Transverse colon (tissue), 4 donors: ENCODE measurements around the gene FBLN7.

Experiments used
- EP300 ChIP-seq: sonication (generic); formaldehyde crosslinking; IDR thresholded peaks from one replicate; pipeline ENCODE4 v1.6.1; 2017; ENCODE audit warnings: antibody characterized with exemption, low read depth
- POLR2A ChIP-seq: fragments of 450-650 bp; IDR thresholded peaks from one replicate; pipeline ENCODE4 v1.6.1; 2016; ENCODE audit warnings: antibody characterized with exemption, mild to moderate bottlenecking, moderate library complexity
- POLR2AphosphoS5 ChIP-seq, 3 donors: sonication (generic); formaldehyde crosslinking; IDR thresholded peaks; one replicate each; pipeline ENCODE4 v1.6.1; 2016; ENCODE audit warnings: antibody characterized with exemption in 3 of 3
- TF ChIP-seq, protein P1 (sequence below), 5 experiments: fragments of 200-600 bp in 3 of 5; fragments of 450-650 bp in 2 of 5; sonication (generic) in 3 of 5; IDR thresholded peaks; 1 replicate in 2 of 5; 2 replicates in 3 of 5; pipeline ENCODE4 v1.5.1; 2016 to 2017; ENCODE audit warnings: antibody characterized with exemption in 5 of 5, inconsistent platforms in 3 of 5, mild to moderate bottlenecking in 2 of 5, moderate library complexity in 1 of 5

DNA sequence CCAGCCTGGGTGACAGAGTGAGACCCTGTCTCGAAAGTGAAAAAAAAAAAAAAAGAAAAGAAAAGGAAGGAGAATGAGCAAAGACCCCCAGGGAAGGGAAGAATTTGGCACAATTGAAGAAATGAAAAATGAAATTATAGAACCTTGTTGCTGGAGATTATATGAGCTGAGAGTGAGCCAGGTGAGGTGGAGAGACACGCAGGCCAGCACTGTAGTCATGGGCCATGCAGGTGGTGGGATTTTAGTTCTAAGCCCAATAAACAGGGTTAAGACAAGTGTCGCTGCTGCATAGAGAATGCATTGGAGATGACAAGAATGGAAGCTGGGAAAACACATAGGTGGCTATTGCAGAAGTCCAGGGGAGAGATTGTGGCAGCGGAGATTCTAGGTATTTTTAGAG, 32.3 kb downstream of the FBLN7 start:
- TF ChIP-seq, protein P1, sequence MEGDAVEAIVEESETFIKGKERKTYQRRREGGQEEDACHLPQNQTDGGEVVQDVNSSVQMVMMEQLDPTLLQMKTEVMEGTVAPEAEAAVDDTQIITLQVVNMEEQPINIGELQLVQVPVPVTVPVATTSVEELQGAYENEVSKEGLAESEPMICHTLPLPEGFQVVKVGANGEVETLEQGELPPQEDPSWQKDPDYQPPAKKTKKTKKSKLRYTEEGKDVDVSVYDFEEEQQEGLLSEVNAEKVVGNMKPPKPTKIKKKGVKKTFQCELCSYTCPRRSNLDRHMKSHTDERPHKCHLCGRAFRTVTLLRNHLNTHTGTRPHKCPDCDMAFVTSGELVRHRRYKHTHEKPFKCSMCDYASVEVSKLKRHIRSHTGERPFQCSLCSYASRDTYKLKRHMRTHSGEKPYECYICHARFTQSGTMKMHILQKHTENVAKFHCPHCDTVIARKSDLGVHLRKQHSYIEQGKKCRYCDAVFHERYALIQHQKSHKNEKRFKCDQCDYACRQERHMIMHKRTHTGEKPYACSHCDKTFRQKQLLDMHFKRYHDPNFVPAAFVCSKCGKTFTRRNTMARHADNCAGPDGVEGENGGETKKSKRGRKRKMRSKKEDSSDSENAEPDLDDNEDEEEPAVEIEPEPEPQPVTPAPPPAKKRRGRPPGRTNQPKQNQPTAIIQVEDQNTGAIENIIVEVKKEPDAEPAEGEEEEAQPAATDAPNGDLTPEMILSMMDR (IDR thresholded peaks at IDR 0.05): no peak
- TF ChIP-seq POLR2AphosphoS5 (IDR thresholded peaks at IDR 0.05) (no peak), EP300 (no peak), POLR2A (no peak)
